Activated CD4-positive, alpha-beta T cell treated with anti-CD3 and anti-CD28 coated beads for 1 hour (primary cell): ENCODE data around the gene SLMAP.

Experiments used
- DNase-seq: peaks from one replicate; pipeline ENCODE4 v3.0.0-alpha.2; 2020

The SLMAP gene

GRCh38 chr3:57948781-57949242 lies 192.7 kb downstream of the SLMAP start:
- DNase-seq = no peak

DNA sequence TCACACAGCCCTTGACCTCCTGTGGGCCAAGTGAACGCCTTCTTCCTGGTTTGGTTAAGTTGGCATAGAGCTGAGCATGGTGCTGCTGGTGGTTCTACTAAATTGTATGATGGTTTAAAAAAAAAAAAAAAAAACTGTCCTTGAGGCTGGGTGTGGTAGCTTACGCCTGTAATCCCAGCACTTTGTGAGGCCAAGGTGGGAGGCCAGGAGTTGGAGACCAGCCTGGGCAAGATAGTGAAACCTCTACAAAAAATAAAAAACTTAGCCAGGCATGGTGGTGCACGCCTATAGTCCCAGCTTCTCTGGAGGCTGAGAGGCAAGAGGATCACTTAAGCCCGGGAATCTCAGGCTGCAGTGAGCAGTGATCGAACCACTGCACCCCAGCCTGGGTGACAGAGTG lies 193.2 kb downstream of the SLMAP start:
- DNase-seq = no peak

GRCh38 chr3:57949785-57950615 lies 193.9 kb downstream of the SLMAP start:
- DNase-seq = no peak

- DNase-seq = no peak
Measured at GRCh38 chr3:57951066-57951882, 195.2 kb downstream of the SLMAP start.

GRCh38 chr3:57952208-57952631 lies 196.1 kb downstream of the SLMAP start:
- no peak for DNase-seq

DNA sequence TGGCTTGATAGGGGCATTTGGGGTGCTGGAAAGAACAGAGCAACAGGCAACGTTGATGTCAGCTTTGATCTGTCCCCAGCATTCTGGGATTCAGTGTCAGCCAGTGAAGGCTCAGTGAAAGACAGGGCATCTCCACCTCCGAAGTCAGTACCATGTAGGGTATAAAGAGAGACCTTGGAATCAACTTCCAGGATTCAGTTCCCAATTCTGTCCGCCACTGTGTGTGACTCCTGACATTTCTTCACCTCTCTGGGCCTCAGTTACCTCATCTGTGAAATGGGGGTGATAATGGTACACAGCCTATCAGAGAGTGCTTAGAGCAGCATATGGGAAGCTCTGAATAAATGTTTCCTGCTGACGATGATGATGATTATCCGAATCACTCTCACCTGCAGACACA lies 196.5 kb downstream of the SLMAP start:
- no peak for DNase-seq

GRCh38 chr3:57953576-57953975 lies 197.5 kb downstream of the SLMAP start:
- no peak for DNase-seq

DNA sequence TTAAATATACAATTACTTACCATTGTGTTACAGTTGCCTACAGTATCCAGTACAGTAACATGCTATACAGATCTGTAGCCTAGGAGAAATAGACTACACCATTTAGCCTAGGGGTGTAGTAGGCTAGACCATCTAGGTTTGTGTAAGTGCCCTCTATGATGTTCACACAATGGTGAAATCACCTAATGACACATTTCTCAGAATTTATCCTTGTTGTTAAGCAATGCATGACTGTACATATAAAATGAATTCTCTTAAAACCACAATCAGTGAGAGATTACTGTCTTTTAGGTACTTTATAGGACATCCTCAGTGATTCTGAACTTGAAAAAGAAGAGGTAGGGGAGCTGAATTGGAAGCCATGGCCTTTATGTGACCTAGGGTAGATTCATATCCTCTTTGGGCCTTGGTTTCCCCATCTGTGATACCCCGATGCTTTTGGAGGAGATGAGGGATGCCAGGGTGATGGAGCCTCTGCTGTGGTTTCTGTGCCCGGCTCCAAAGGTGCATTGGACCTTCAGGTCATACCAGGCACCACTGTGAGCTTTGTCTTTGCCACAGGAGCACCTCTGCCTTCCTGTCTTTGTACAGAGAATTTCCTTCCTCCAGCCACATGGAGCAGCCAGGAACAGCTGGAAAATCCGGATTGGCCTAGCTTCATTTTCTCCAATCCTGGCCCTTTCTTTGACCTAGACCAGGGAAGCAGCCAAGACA lies 200.2 kb downstream of the SLMAP start:
- no peak for DNase-seq

GRCh38 chr3:57956833-57957174 lies 200.7 kb downstream of the SLMAP start:
- no peak for DNase-seq

GRCh38 chr3:57957824-57958223 lies 201.7 kb downstream of the SLMAP start:
- no peak for DNase-seq

- DNase-seq = no peak
Measured at GRCh38 chr3:57958642-57959422, 202.7 kb downstream of the SLMAP start.

DNA sequence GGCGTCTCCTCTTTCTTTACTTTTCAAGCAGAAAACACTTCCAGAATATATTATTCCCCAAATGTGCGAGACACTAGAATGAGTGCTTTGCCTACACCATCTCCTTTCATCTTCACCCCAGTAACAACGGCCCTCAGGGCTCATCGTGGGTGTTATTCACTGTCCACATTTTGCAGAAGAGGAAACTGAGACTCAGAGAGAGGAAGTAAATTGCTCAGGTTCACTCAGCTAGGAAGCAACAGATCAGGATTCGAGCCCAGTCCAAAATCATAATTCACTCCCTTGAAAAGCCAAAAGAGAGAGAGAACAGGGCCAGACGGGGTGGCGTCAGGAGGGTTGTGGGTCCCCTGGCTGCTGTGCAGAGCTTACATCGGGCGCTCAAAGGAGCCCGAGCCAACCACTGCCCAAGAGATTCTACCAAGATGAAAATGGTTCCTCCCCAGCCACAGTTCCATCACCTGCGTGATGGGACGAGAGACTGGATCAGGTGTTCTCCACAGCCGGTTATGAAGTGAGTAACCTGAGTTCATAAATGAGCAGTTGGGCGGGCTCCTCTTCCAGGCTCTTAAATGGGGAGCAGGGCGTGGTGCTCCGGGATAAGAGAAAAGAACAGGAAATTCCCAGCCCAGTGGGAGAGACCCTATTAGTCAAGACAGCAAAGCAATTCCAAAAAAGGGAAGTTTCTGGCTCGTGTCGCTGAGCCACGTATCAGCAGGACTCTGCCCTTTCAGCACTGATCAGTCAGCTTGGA lies 203.5 kb downstream of the SLMAP start:
- DNase-seq = no peak

- no peak for DNase-seq
Measured at GRCh38 chr3:57960174-57960505, 204.0 kb downstream of the SLMAP start.

- DNase-seq = no peak
Measured at GRCh38 chr3:57961177-57961827, 205.2 kb downstream of the SLMAP start.

- no peak for DNase-seq
Measured at GRCh38 chr3:57961828-57962447, 205.8 kb downstream of the SLMAP start.

- DNase-seq = no peak
Measured at GRCh38 chr3:57962448-57962834, 206.3 kb downstream of the SLMAP start.

DNA sequence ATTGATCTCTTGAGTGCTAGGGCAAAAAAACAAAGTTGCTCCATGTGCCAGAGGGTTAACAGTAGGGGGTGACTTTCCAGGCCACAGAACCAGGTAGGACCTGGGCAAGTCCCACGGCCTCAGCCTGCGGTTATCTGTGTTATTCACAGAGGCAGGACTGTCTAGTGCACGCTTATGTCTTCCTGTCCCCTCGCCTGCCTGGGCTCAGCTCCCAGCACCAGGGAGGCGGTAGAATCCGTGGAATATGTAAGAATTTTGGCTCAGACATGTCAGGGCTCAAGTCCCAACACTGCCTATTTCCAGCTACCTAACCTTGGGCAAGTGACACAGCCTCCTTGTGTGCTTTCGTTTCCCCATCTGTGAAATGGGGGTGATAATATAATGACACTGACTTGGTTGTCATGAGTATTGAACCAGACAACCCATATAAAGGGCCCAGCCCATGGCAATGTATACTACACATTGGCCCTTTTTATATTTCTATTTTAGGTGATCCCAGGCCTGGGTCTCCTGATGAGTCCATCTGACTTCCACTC lies 207.8 kb downstream of the SLMAP start:
- no peak for DNase-seq

DNA sequence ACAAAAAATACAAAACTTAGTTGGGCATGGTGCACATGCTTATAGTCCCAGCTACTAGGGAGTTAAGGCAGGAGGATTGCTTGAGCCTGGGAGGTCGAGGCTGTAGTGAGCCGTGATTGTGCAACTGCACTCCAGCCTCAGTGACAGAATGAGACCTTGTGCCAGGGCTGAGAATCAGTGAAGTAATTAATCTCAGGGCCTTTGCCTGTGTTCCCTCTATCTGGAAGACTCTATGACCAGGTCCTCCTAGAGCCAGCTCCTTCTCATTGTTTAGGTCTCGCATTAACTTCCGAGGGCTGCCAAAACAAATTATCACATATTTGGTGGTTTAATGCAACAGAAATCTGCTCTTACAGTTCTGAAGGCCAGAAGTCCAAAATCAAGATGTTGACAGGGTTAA lies 210.7 kb downstream of the SLMAP start:
- DNase-seq = no peak

GRCh38 chr3:57967590-57967989 lies 211.5 kb downstream of the SLMAP start:
- no peak for DNase-seq

GRCh38 chr3:57968501-57968900 lies 212.4 kb downstream of the SLMAP start:
- no peak for DNase-seq

- no peak for DNase-seq
Measured at GRCh38 chr3:57971975-57972374, 215.9 kb downstream of the SLMAP start.
